GM21367 (cell line): ENCODE results near the gene THSD7A.
"Not testable (repeated sequence)": the region's sequence is repeated elsewhere in the genome, so short reads cannot be mapped to it uniquely, and the experiment has no call there.

Experiments used
- ATAC-seq: cut with Tn5 transposase; IDR thresholded peaks from one replicate; pipeline ENCODE4 v1.9.1; 2021; ENCODE audit not compliant: unreplicated experiment

The THSD7A gene

GRCh38 chr7:11471255-11471654, 360.7 kb downstream of the THSD7A start:
- ATAC-seq = no peak

- ATAC-seq = no peak
These were observed 362.8 kb downstream of the THSD7A start for GRCh38 chr7:11469028-11469745.

GRCh38 chr7:11466517-11467105, 365.4 kb downstream of the THSD7A start:
- ATAC-seq = no peak

- no peak for ATAC-seq
These were observed 367.4 kb downstream of the THSD7A start for GRCh38 chr7:11464624-11465023.

GRCh38 chr7:11461946-11462345, 370.1 kb downstream of the THSD7A start:
- ATAC-seq = no peak

- no peak for ATAC-seq
These were observed 373.1 kb downstream of the THSD7A start for GRCh38 chr7:11458736-11459483.

- no peak for ATAC-seq
These were observed 374.6 kb downstream of the THSD7A start for GRCh38 chr7:11457419-11457818.

- no peak for ATAC-seq
These were observed 375.4 kb downstream of the THSD7A start for GRCh38 chr7:11456574-11456973.

- ATAC-seq = no peak
These were observed 379.5 kb downstream of the THSD7A start for GRCh38 chr7:11452476-11452875.

- ATAC-seq = no peak
These were observed 381.7 kb downstream of the THSD7A start for GRCh38 chr7:11450281-11450680.

GRCh38 chr7:11449316-11449715, 382.7 kb downstream of the THSD7A start:
- ATAC-seq = no peak

- no peak for ATAC-seq
These were observed 383.7 kb downstream of the THSD7A start for GRCh38 chr7:11448323-11448722.

- no peak for ATAC-seq
These were observed 384.9 kb downstream of the THSD7A start for GRCh38 chr7:11447106-11447505.

- not testable (repeated sequence) for ATAC-seq
These were observed 388.1 kb downstream of the THSD7A start for GRCh38 chr7:11443934-11444333.

GRCh38 chr7:11437994-11438393, 394.0 kb downstream of the THSD7A start:
- no peak for ATAC-seq

- ATAC-seq = no peak
These were observed 395.0 kb downstream of the THSD7A start for GRCh38 chr7:11436773-11437524.

- no peak for ATAC-seq
These were observed 395.7 kb downstream of the THSD7A start for GRCh38 chr7:11436316-11436715.

GRCh38 chr7:11434366-11434765, 397.6 kb downstream of the THSD7A start:
- no peak for ATAC-seq

GRCh38 chr7:11430841-11431240, 401.2 kb downstream of the THSD7A start:
- no peak for ATAC-seq

GRCh38 chr7:11430112-11430511, 401.9 kb downstream of the THSD7A start:
- ATAC-seq = no peak

- ATAC-seq = no peak
These were observed 403.0 kb downstream of the THSD7A start for GRCh38 chr7:11428877-11429581.
